BLaER1 (cell line): ENCODE results near the gene EYS.
"Not testable (repeated sequence)": the region's sequence is repeated elsewhere in the genome, so short reads cannot be mapped to it uniquely, and the experiment has no call there.

ENCODE experiments used
- H3K27ac ChIP-seq: shearing (Covaris generic); formaldehyde crosslinking; 2 replicates; pipeline ENCODE4 v1.8.1; 2022
- H3K27me3 ChIP-seq: shearing (Covaris generic); formaldehyde crosslinking; 2 replicates; pipeline ENCODE4 v1.8.1; 2022
- H3K36me3 ChIP-seq: shearing (Covaris generic); formaldehyde crosslinking; 2 replicates; pipeline ENCODE4 v1.8.1; 2022
- H3K4me1 ChIP-seq: shearing (Covaris generic); formaldehyde crosslinking; 2 replicates; pipeline ENCODE4 v1.8.1; 2022
- H3K4me2 ChIP-seq: shearing (Covaris generic); formaldehyde crosslinking; 2 replicates; pipeline ENCODE4 v1.8.1; 2022
- H3K4me3 ChIP-seq: shearing (Covaris generic); formaldehyde crosslinking; 2 replicates; pipeline ENCODE4 v1.8.1; 2022
- H3K9ac ChIP-seq: shearing (Covaris generic); formaldehyde crosslinking; 2 replicates; pipeline ENCODE4 v1.8.1; 2022
- H3K9me3 ChIP-seq: shearing (Covaris generic); formaldehyde crosslinking; 2 replicates; pipeline ENCODE4 v1.8.1; 2022
- H4K20me1 ChIP-seq: shearing (Covaris generic); formaldehyde crosslinking; 2 replicates; pipeline ENCODE4 v1.8.1; 2022
- Cebpa-rat ChIP-seq: shearing (Covaris generic); IDR thresholded peaks from 2 replicates; pipeline ENCODE4 v1.8.1; 2022

The EYS gene

DNA sequence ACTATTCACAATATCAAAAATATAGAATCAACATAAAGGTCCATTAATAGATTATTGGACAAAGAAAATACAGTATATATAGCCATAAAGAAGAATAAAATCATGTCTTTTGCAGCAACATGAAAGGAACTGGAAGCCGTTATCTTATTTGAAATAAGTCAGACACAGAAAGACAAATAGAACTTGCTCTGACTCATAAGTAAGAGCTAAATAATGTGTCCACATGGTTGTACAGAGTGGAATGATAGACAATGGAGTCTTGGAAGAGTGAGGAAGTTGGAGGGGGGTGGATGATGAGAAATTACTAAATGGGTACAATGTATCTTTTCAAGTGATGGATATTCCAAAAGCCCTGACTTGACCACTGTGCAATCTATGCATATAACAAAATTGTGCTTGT is 1457.9 kb downstream of the EYS start:
- H3K9ac ChIP-seq, result no peak overlapping the region
- H3K27ac ChIP-seq, result no peak overlapping the region
- H4K20me1 ChIP-seq, result no peaks in the 10 kb centered on the region
- H3K4me2 ChIP-seq, result no peak overlapping the region
- no peaks in the 10 kb centered on the region for H3K36me3 ChIP-seq
- H3K4me1 ChIP-seq, result no peaks in the 10 kb centered on the region
- TF ChIP-seq Cebpa-rat, result no peak
- H3K27me3 ChIP-seq, result no peaks in the 10 kb centered on the region
- no peaks in the 10 kb centered on the region for H3K9me3 ChIP-seq
- no peak overlapping the region for H3K4me3 ChIP-seq

DNA sequence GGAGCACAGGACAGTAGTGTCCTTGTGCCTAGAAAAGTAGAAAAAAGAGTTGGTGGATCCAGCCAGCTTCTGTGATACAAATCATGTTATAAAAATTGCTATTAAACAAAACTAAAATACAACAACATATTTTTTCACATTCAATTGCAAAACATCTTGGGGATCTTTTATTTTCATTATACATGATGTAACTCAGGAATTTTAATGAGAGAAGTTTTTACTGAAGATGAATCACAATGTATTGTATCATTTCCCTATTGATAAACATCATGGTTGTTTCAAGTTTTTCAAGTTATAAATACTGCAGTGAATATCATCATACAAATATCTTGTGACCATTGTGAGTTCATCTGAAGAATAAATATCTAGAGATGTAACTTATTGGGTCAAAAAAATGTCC is 1463.4 kb downstream of the EYS start:
- no peak overlapping the region for H3K4me2 ChIP-seq
- H3K9me3 ChIP-seq, result no peaks in the 10 kb centered on the region
- H3K4me3 ChIP-seq, result no peak overlapping the region
- no peaks in the 10 kb centered on the region for H3K27me3 ChIP-seq
- H3K27ac ChIP-seq, result no peak overlapping the region
- no peaks in the 10 kb centered on the region for H3K4me1 ChIP-seq
- H4K20me1 ChIP-seq, result no peaks in the 10 kb centered on the region
- no peak overlapping the region for H3K9ac ChIP-seq
- no peaks in the 10 kb centered on the region for H3K36me3 ChIP-seq
- TF ChIP-seq Cebpa-rat, result no peak

DNA sequence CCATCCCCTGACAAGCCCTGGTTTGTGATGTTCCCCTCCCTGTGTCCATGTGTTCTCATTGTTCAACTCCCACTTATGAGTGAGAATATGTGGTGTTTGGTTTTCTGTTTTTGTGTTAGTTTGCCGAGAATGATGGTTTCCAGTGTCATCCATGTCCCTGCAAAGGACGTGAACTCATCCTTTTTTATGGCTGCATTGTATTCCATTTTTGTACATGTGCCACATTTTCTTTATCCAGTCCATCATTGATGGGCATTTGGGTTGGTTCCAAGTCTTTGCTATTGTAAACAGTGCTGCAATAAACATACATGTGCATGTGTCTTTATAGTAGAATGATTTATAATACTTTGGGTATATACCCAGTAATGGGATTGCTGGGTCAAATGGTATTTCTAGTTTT is 1468.1 kb downstream of the EYS start:
- not testable (repeated sequence) for H3K9me3 ChIP-seq, H3K36me3 ChIP-seq, H3K4me3 ChIP-seq, H3K27ac ChIP-seq, H4K20me1 ChIP-seq, H3K27me3 ChIP-seq, H3K4me2 ChIP-seq, H3K4me1 ChIP-seq, H3K9ac ChIP-seq

GRCh38 chr6:64238071-64238470 is 1469.0 kb downstream of the EYS start:
- Histone ChIP-seq H3K4me3 (no peak overlapping the region), H3K27ac (no peak overlapping the region), H4K20me1 (no peaks in the 10 kb centered on the region), H3K36me3 (no peaks in the 10 kb centered on the region), H3K27me3 (no peaks in the 10 kb centered on the region), H3K9me3 (no peaks in the 10 kb centered on the region), H3K4me2 (no peak overlapping the region), H3K4me1 (no peaks in the 10 kb centered on the region), H3K9ac (no peak overlapping the region)
- TF ChIP-seq Cebpa-rat, result no peak

DNA sequence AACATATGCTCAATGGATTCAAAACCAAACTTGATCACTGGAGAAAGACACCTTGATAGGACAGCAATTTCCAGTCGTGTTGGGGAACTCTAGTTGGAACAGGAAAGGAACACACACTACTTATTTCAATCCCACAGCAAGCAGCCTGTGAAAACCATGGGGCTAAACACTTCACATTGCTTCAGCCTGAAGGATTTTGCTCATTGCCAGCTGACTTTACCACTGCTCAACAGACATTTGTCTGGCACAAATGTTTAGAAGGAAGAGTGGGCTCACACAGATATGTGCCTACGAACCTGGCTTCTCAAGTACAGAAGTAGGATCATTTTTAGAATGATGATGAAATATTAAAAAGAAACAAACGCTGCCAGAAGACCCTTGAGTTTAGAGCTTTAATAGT is 1473.3 kb downstream of the EYS start:
- no peak overlapping the region for H3K4me3 ChIP-seq
- no peak overlapping the region for H3K4me2 ChIP-seq
- no peaks in the 10 kb centered on the region for H4K20me1 ChIP-seq
- H3K36me3 ChIP-seq, result no peaks in the 10 kb centered on the region
- TF ChIP-seq Cebpa-rat, result no peak
- no peaks in the 10 kb centered on the region for H3K27me3 ChIP-seq
- no peaks in the 10 kb centered on the region for H3K4me1 ChIP-seq
- no peaks in the 10 kb centered on the region for H3K9me3 ChIP-seq
- no peak overlapping the region for H3K9ac ChIP-seq
- no peak overlapping the region for H3K27ac ChIP-seq

DNA sequence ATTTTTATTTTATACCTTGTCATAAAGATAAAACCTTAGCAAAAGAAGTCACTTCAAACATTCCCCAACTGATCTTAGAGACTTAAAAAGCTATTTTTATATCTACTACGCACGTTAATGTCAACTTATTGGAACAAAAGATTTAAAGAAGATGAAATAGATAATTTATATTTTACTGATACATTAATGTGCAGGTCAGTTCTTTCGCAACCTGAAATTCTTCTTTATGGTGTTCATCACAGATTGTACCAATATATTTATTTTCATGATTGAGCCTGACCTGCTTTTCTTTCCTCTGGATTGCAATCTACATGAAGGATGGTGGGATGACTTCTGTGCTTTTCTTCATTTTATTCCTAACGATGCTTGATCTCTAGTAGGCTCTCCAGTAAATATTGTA is 1475.1 kb downstream of the EYS start:
- Histone ChIP-seq H3K9me3 (no peaks in the 10 kb centered on the region), H3K9ac (no peak overlapping the region), H3K4me1 (no peaks in the 10 kb centered on the region), H3K36me3 (no peaks in the 10 kb centered on the region), H3K4me2 (no peak overlapping the region), H3K27ac (no peak overlapping the region), H3K27me3 (no peaks in the 10 kb centered on the region), H4K20me1 (no peaks in the 10 kb centered on the region), H3K4me3 (no peak overlapping the region)
- TF ChIP-seq Cebpa-rat, result no peak

DNA sequence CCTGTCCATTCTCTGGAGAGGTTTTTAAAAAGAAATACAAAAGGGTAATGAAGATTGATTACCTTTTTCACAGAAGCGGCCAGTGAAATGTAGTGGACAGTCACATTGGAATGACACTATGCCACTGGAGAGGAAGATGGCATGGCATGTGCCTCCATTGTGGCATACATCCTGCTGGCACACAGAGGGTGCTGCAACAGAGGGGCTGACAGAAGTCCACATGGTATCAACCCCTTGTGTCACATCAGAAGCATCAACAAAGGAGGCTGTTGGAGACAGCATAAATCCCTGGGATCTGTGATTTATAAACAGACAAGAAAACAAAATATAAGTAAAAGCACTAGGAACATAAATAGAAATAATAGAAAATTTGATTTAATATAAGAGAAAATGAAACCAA is 1476.5 kb downstream of the EYS start:
- Histone ChIP-seq H4K20me1 (no peaks in the 10 kb centered on the region), H3K9ac (no peak overlapping the region), H3K4me1 (no peaks in the 10 kb centered on the region), H3K4me3 (no peak overlapping the region), H3K4me2 (no peak overlapping the region), H3K27me3 (no peaks in the 10 kb centered on the region), H3K27ac (no peak overlapping the region), H3K9me3 (no peaks in the 10 kb centered on the region), H3K36me3 (no peaks in the 10 kb centered on the region)
- TF ChIP-seq Cebpa-rat, result no peak

GRCh38 chr6:64227863-64228262 is 1479.2 kb downstream of the EYS start:
- H3K9ac ChIP-seq, result no peak overlapping the region
- no peaks in the 10 kb centered on the region for H3K9me3 ChIP-seq
- no peak overlapping the region for H3K27ac ChIP-seq
- no peaks in the 10 kb centered on the region for H4K20me1 ChIP-seq
- H3K27me3 ChIP-seq, result no peaks in the 10 kb centered on the region
- no peak overlapping the region for H3K4me2 ChIP-seq
- H3K36me3 ChIP-seq, result no peaks in the 10 kb centered on the region
- no peak for TF ChIP-seq Cebpa-rat
- no peaks in the 10 kb centered on the region for H3K4me1 ChIP-seq
- H3K4me3 ChIP-seq, result no peak overlapping the region

GRCh38 chr6:64225503-64225902 is 1481.5 kb downstream of the EYS start:
- H3K27me3 ChIP-seq, result no peaks in the 10 kb centered on the region
- H3K4me3 ChIP-seq, result no peak overlapping the region
- H3K27ac ChIP-seq, result no peak overlapping the region
- TF ChIP-seq Cebpa-rat, result no peak
- H3K36me3 ChIP-seq, result no peaks in the 10 kb centered on the region
- H3K4me1 ChIP-seq, result no peaks in the 10 kb centered on the region
- H3K9me3 ChIP-seq, result no peaks in the 10 kb centered on the region
- no peaks in the 10 kb centered on the region for H4K20me1 ChIP-seq
- no peak overlapping the region for H3K9ac ChIP-seq
- H3K4me2 ChIP-seq, result no peak overlapping the region

- Histone ChIP-seq H3K4me2 (no peak overlapping the region), H3K9me3 (no peaks in the 10 kb centered on the region), H3K27ac (no peak overlapping the region), H3K4me1 (no peaks in the 10 kb centered on the region), H3K4me3 (no peak overlapping the region), H3K9ac (no peak overlapping the region), H4K20me1 (no peaks in the 10 kb centered on the region), H3K36me3 (no peaks in the 10 kb centered on the region), H3K27me3 (no peaks in the 10 kb centered on the region)
- no peak for TF ChIP-seq Cebpa-rat
Observed at GRCh38 chr6:64224819-64225218, 1482.2 kb downstream of the EYS start.

- no peak overlapping the region for H3K27ac ChIP-seq
- no peak overlapping the region for H3K4me3 ChIP-seq
- no peaks in the 10 kb centered on the region for H3K36me3 ChIP-seq
- no peaks in the 10 kb centered on the region for H3K9me3 ChIP-seq
- no peak overlapping the region for H3K9ac ChIP-seq
- no peak for TF ChIP-seq Cebpa-rat
- H3K4me1 ChIP-seq, result peaks cover 11% of the 10 kb centered on the region
- no peak overlapping the region for H3K4me2 ChIP-seq
- no peaks in the 10 kb centered on the region for H4K20me1 ChIP-seq
- no peaks in the 10 kb centered on the region for H3K27me3 ChIP-seq
Observed at GRCh38 chr6:64221776-64222175, 1485.2 kb downstream of the EYS start.
